Stimulated activated CD8-positive, alpha-beta memory T cell treated with anti-CD3 and anti-CD28 coated beads, Interleukin-2, amount 100 ng/mL, for 1 hour (primary cell): ENCODE measurements around the gene LAD1.

Experiments used
- DNase-seq, 2 donors: peaks; one replicate each; pipeline ENCODE4 v3.0.0-alpha.2; 2020; ENCODE audit warnings: low read depth in 2 of 2

Gene LAD1

DNA sequence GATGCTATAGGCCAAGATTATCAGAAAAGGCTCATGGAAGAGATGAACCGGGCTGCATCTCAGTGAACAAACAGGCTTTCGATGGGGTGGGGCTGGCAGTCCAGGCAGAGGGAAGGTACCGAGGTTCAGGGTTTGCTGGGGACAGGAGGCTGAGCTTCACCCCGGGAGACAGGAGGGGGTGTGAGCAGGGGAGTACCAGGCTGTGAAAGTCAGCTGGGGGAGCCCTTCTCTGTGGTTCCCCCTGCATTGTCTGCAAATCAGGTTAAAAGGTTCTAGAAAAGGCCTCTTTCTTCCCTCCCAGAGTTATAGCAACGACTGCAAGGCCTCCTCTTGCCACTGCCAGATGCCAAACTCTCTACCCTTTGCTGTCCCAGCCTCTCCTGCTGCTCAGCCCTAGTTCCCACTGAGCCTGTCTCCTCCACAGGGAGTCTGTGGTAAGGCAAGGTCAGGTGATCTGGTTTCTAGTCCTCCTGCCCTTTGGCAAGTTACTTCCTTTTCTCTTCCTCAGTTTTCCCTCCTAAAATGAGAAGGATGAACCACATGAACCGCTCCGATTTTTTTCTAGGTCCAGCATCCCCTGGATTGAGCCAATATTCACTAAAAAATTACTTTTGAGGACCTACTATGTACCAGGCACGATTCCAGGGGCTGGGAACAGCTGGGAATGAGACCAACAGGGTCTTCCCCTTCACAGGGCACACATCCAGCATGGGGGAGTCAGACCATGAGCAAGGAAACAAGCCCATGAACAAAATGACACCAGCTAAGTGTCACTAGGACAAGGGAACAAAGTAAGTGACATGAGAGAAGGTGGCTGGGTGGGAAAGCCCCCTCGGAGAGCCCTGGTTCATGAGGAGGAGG, 7.2 kb downstream of the LAD1 start:
- no peak for DNase-seq

DNA sequence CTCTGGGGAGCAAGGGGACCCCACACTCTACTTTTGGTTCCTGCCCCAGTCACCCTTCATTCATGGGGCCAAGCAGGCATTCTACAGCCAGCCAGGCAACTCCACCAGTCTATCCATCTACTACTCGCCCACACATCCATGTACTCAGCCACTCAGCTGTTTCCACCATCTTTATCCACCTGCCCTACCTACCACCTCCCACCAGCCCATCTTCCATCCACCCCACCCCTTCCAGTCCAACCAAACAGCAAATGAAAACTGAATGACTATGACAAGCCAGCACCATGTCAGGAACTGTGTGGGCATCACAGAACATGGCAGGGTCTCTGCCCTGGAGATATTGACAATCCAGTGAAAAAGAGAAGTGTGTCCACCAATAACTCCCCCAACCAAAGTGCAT, 7.9 kb downstream of the LAD1 start:
- no peak for DNase-seq

DNA sequence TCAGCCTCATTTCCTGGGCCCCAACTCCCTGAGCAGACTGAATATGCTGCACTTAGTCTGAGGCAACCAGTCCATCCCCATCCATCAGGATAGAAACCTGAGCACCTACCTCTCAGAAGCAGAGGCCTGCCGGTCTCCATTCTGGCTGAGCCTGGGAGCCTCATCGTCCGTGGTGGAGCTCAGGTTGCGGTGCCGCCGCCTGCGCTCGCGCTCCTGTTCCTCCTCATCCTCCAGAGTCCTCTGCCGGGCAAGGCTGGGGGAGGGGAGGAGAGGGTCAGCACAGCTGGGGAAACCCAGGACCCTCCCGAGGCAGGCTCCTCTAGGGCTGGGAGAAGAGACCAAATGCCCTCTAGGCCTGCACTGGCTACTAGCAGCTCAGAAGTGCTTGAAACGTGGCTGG, 10.1 kb downstream of the LAD1 start:
- DNase-seq = no peak

DNA sequence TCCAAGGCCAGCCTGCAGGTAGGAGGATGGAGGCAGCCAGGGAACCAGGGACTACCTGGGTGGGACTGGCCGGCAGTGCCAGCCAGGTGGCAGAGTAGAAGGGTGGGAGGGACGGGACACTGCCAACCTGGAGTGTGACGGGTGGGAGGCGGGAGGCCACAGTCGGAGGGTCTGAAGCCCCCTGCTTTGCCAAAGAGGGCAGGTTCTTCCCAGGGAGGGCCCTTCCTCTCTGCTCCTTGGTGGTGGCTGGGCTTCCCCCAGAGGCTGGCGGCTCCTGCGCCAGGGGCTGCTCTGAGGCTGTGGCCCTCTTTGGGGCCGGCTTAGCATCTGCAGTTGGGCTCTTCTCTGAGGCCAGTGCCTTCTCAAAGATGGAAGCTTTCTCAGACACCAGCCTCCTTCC, 12.9 kb downstream of the LAD1 start:
- no peak for DNase-seq

GRCh38 chr1:201385299-201385891, 13.7 kb downstream of the LAD1 start:
- no peak for DNase-seq

DNA sequence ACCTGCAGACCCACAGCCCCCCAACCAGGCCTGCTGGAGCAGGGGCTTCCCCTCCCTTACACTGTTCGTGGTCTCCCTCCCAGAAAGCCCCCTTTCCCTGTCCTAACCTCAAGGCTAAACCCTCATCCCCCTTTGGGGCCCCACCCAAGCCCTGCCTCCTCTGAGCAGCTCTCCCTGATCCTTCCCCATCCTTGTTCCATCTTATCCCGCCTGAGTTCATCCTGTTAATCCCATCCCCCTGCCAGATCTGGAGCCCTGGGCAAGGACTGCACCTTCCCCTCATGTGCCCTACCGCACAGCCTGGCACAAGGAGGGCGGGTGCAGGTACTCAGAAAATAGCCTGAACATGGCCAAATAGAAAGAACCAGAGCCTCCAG, 14.7 kb downstream of the LAD1 start:
- no peak for DNase-seq

- no peak for DNase-seq
These were observed 15.3 kb downstream of the LAD1 start for GRCh38 chr1:201383647-201384405.

GRCh38 chr1:201381130-201381529, 18.0 kb downstream of the LAD1 start:
- no peak for DNase-seq

GRCh38 chr1:201379733-201380242, 19.3 kb downstream of the LAD1 start:
- no peak for DNase-seq

GRCh38 chr1:201378804-201379203, 20.3 kb downstream of the LAD1 start:
- DNase-seq = no peak

- DNase-seq = no peak
These were observed 21.5 kb downstream of the LAD1 start, which contains the start of gene TNNT2 for GRCh38 chr1:201377611-201378092. TNNT2 (minus strand) TSS chr1:201377680; CDS start chr1:201373254, 4,426 bp downstream.

DNA sequence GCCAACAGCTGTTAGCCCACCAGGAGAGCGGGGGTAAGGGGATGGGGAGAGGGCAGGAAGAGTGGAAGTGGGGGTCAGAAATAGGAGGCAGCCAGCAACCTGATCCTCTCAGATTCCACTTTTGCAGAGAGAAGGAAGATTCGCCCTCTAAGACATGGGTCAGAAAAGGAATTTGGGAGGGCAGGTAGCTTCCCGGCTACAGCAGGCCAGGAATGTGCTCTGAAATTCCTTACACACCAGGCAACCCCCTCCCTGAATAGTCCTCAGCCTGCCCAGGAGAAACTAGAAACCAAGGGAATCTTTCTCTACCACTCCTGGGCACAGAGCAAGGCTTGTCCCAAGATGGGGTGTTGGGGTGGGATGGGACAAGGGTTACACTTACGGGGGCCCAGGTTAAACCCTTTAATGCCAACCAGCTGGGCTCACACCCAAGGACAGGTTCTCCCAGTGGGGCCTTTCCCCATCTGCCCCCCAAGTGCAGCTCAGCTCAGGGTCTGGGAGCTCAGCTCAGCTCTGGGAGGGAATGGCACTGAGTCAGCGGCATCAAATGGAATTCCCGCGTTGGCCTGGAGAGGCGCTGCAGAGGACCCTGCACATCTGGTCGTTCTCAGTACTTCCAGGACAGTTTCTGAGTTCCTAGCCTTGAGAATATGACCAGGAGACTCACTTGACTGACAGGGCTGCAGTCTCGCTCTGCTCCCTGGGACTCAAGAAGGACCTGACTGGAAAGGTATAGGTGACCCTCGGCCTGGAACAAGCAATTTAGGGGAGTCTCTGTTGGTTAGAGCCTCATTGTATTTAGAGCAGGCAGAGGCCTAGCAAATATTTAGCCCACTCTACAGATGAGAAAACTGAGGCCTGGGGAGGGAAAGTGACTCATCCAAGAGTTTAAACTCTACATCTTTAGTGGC, 22.4 kb downstream of the LAD1 start:
- DNase-seq = no peak

GRCh38 chr1:201376107-201376463, 23.0 kb downstream of the LAD1 start:
- DNase-seq = no peak

GRCh38 chr1:201375169-201375568, 24.0 kb downstream of the LAD1 start:
- DNase-seq = no peak

- no peak for DNase-seq
These were observed 24.8 kb downstream of the LAD1 start for GRCh38 chr1:201374364-201374763.

DNA sequence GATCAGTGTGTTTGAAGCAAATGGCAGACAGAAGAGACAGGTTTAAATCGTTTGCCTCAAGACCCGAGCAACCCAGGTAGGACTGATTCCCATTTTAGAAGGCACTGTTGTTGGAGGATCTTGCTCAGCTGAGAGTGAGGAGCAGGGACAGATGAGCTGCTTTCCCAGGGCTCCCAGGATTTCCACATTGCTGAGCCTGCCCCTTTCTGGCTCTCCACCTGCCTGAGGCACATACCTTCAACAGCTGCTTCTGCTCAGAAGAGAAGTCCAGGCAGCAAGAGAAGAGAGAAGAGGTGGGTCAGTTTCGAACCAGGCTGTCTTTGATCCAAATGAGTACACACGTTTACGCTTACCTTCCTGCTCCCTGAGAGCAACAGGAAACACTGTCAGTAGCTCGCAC, 27.3 kb downstream of the LAD1 start:
- DNase-seq = no peak

GRCh38 chr1:201371276-201371675, 27.8 kb downstream of the LAD1 start:
- no peak for DNase-seq

DNA sequence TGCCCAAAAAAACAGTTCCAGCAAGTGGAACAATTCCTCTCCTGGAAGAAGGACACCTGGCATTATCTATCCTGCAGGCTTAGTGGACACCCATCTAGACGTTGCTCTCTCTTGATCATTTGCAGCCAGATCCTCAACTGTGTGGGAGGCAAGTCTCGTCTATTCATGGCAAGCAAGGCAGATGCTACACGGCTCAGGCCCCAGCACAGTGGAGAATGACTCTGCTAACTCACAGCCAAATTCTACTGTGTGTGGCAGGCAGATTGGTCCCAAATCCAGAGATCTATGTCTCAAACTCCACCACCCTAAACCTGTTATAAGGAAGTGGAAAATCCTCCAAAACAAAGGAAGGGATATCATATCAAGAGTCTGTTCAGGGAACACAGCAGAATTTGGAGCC, 28.6 kb downstream of the LAD1 start:
- no peak for DNase-seq

- DNase-seq = no peak
These were observed 29.9 kb downstream of the LAD1 start for GRCh38 chr1:201369209-201369608.

DNA sequence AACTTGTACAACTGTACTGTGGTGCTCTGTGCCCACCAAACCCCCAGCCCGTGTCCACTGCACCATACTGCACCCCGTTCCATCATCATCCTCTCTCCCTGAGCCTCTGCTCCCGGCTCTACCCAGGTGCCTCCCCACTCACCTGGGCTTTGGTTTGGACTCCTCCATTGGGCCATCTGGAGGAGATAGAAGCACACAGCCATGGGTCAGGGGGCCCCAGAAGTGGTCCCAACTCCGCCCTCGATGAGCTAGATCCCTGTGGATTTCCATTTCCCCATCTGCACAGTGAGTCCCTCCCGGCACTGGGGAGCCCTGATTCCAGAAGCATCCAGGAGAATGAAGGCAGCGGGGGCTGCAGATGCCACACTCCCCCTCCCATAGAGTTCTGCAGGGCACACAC, 32.4 kb downstream of the LAD1 start:
- DNase-seq = no peak

DNA sequence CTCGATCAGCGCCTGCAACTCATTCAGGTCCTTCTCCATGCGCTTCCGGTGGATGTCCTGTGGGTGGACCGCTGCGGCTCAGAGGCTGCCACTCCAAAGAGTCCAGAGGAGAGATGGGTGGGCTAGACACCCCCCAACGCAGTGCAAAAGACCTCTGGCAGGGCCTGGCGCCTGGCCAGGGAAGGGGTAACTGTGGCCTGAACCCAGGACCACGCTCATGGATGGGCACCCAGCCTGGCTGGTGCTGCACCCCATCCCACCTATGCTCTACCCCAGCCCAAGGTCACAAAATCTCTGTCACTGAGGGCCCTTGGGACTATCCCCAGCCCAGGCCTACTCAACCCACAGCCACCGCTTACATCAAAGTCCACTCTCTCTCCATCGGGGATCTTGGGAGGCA, 33.9 kb downstream of the LAD1 start:
- no peak for DNase-seq

- DNase-seq = no peak
These were observed 34.4 kb downstream of the LAD1 start for GRCh38 chr1:201364808-201365105.
